ENCODE data around the gene SV2B.

SV2B gene

DNA sequence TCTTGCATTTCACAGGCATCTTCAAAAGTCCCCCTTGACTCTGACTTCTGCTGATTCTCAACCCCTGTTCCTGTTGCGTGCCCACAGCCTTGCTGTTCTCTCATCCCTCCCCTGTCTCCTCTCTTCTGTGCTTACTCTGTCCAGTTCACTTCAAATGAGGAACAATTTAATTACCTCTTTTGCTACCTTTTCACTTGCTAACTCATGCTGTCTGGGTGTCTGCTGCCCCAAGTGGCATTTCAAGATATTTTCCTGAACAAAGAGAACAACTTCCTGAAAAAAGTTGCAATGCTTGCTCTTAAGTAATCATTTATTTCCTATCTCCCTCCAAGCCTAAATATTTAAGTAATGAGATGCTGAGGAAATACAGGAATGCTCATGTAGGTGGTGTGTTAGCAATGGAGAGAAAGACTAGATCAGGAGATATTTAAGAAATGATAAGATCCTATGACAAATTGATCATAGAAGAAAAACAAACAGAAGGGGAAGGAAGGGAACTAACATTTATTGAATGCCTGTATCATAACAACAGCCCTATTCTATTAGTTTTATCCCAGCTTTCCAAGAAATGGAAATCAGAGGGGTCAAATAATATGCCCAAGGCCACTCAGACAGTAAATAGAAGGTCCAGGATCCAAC, 42.2 kb downstream of the SV2B start:
- DNase-seq = no peak

- no peak for DNase-seq
Observed at GRCh38 chr15:91142946-91143345, 42.9 kb downstream of the SV2B start.

DNA sequence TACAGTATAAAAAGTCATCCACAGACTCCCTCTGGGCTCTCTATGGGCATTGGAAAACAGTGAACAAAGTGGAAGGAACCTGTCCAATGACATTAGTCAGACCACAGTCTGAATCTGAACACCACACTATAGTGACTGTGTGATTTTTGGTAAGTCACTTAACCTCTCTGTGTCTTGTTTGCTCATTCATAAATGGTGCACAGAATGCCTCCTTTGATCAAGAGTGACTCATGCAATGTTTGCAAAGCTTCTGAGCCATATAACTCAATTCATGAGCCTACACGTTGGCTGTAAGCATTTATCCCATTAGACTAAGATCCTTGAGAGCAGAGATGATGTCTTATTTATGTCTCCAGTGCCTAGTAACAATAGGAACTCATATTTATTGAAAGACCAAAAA, 46.7 kb downstream of the SV2B start:
- no peak for DNase-seq

DNA sequence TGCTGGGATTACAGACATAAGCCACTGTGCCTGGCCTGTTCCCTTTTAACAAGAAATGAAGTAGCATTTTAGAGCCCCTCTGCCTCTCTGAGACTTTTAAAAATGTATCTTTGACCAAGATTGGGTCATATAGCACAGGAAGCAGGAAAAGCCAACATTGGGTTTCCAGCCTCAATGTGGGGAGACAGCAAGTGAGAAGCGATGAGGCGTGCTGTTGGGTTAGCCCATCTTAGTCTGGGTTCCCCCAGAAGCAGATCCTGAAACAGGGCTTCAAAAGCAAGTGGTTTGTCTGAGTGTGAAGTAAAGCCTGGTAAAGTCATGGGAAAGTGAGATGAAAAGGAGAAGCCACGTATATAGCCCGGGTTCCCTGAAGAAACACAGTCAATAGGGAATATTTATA, 48.2 kb downstream of the SV2B start:
- no peak for DNase-seq

DNA sequence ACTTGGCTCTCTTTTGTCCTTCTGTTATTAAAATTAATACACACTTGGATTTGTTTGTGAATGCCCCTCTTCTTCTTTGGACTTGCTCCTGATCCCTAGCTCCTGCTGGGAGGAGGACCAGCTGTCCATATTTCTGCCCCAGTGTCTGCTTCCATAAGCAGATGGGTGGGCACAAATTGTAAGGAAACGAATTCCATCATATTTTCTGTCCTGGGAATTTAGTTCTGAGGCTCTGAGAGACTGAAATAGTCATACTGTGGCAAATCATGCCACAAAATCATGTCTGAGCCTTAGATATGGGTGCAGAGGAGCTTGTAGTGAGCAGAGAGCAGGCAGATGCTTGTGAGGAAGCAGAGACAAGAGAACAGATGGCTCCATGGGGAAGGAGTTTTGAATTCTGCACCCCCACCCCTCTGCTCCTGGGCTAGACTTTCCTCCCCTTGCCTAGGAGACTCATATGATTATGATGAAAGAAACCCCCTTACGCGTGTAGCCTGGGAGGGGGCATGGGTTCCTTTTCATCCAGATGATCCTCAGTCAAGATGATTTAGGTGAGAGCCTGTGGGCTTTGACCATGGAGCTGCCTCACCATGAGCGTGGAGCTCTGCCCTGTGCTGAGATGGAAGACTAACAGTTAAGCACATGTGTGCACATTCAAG, 50.6 kb downstream of the SV2B start:
- DNase-seq = peak; percentile 51

- DNase-seq = no peak
Observed at GRCh38 chr15:91151781-91152563, 51.9 kb downstream of the SV2B start.

- DNase-seq = no peak
Observed at GRCh38 chr15:91152896-91153581, 53.0 kb downstream of the SV2B start.

GRCh38 chr15:91153954-91154353, 53.9 kb downstream of the SV2B start:
- DNase-seq = no peak

GRCh38 chr15:91156175-91156726, 56.2 kb downstream of the SV2B start:
- no peak for DNase-seq

DNA sequence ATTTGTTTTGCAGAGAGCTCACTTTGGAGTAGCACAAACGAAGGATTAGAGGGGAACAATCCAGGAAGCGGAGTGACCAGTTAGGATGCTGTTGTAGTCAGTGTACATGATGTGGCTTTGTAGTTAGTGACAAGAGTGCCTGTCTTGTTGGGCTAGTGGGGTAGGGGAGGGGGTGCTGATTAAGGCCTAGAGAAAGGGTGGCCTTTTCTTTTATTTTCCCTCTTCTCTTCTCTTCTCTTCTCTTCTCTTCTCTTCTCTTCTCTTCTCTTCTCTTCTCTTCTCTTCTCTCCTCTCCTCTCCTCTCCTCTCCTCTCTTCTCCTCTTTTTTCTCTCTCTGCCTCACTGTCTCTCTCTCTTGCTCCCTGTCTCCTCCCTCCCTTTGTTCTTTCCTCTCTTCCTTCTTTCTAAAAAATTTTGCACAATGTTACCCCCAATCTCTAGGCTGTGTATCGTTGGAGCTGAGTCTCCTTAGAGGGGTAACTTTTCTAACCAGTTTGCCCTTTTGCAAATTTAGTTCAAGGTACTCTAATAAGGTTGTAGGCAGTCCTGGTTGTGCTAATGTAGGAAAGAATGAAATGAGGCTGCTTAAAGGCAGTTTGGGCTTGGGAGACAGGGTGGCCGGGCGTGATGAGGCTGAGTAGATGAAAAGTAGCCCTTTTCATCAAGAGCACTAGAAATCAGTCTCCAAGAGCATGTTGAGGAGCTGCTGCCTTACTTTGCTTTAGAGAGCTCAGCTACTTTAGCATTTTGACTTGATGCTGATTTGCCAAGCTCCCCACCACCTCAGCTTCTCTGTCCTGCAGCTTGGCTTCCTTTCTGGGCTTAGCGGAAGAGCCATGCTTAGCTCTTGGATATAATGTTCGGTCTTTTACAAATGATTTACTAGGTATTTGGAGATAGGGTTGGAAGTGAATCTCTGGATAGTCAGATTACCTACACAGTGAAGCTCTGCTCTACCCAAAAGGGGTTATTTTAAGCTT, 58.6 kb downstream of the SV2B start:
- DNase-seq = no peak

GRCh38 chr15:91165850-91166249, 65.8 kb downstream of the SV2B start:
- DNase-seq = no peak

GRCh38 chr15:91168457-91168856, 68.4 kb downstream of the SV2B start:
- DNase-seq = no peak

DNA sequence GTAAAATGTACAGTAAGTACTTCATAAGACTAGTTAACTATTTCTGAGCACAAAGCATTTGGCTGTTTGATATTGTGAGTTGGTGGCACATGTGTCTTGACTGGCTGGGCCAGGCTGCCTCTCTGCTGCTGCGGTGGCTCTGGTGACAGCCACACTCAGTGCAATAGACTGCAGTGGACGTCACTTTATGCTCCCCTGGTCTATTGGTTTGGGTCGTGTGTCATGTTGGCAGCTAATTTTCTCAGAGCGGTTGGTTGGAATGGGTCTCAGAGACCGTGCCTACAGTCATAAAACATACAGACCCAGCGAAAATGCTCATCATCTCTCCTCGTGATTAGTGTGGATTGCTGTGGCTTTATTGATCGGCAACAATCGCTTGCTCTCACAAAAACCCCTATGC, 71.3 kb downstream of the SV2B start:
- no peak for DNase-seq

DNA sequence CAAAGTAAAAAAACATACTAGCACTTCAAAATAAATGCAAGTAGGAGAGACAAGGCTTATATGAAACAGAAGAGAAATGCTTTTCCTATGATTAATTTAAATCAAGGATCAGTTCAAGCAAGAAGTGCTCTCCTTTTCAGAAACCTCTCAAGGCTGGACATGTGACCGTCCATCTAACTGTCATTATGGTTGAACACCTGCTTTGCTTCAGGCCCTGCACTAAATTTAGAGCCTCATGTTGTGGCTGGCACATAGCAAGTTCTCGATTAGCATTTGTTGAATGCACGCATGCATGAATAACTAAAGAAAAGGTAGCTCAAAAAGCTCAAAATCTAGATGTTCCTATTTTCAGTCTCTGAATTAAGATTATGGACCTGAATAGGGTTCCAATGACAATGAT, 82.0 kb downstream of the SV2B start:
- no peak for DNase-seq

DNA sequence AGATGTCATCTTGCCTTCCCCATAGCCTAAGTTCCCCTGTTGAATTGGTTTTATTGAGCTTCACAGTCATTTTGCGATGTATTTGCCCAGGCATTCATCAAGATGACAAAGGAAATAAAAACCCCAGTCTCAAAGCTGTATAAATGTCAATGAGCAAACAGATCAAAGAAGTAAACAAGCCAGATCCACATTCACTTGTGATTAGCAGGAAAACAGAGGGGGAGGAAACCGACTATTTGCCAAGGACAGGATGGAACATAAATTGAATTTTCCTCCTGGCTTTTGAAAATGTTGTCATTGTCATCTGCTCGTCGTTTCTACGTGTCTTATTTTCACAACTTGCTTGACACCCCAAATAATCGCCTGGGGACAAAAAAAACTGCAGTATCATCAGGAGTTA, 83.5 kb downstream of the SV2B start:
- DNase-seq = no peak

DNA sequence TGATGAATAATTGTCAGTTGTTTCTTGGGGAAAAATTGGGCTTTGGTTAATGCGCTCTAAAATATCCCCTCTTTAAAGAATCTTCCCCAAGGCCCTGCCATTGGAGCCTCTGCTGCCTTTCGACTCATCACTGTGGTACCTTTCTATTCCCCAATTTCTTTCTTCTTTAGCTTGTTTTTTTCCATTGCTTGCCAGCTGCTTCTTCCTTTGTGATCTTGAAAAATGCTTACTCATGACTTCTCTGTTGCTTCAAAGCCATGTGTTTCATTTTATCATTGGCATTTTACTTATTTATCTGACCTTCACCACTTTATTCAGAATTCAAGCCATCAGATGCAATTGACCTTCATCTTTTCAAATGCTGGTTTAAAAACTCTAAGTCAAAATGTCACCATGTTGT, 84.4 kb downstream of the SV2B start:
- DNase-seq = no peak

GRCh38 chr15:91186904-91187656, 87.0 kb downstream of the SV2B start:
- no peak for DNase-seq

DNA sequence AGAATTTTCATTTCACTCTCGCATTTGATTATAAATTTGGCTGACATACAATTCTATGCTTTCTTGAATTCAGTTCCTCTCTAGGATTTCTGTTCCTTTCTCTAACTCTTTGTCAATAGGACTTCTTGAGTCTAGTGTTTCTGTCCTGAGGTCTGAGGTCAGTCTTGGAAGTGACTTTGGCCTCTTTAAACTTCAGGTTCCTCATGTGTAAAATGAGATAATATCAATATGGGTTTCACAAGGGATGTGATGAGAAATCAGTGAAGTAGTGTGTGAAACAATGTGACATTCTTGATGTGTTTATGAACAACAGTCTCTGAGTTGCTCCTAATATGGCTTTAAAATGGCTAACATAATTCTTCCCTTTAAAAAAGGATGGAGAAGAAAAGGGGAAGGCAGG, 92.2 kb downstream of the SV2B start:
- DNase-seq = no peak

DNA sequence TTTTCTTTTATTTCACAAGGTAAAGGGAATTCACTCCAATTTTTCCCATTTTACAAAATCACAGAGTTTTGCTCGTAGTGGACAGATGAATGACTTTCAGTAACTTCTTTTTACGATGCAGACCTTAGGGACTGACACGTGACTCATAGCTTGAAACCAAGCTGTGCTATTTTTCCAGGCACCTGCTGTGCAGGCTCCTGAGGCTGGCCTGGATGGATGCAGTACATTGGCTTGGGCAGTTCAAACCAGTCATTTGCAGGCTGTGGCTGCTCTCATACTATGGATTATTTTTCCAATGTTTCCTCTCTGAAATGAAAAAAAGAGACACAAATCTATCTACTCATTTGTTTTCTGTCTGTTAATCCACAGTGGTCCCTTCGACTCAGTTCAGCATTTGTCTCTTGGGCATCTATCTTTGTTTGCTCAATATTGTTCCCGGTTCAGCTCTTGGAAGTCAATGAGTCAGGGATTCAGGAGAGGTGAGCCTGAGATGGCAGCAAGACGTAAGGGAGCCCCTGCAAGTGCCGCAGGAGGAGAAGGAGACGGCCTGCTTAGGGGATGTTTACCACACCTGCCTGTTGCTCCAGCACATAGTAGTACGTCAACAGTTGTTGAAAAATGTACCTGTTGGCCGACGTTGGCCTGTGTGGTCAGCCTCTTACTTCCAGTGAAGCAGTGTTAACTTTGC, 92.8 kb downstream of the SV2B start:
- no peak for DNase-seq

GRCh38 chr15:91193378-91193720, 93.3 kb downstream of the SV2B start:
- DNase-seq = peak; percentile 10

- no peak for DNase-seq
Observed at GRCh38 chr15:91196127-91196526, 96.1 kb downstream of the SV2B start.

Measured in NCI-H1694 (cell line).